Femur (tissue), 1 donor: ENCODE data around the gene COX20.
"Not testable (repeated sequence)": the region's sequence is repeated elsewhere in the genome, so short reads cannot be mapped to it uniquely, and the experiment has no call there.

ENCODE experiments used
- DNase-seq: peaks from one replicate; pipeline ENCODE4 v3.0.0-alpha.2; 2017

Gene COX20

GRCh38 chr1:244835276-244836134, at the start of gene COX20:
TSS of gene COX20 (plus strand) at chr1:244835658. CDS start at chr1:244835715, 57 bp downstream.
- peak; percentile 96 for DNase-seq

- DNase-seq, result no peak
These were observed 46.8 kb upstream of the COX20 start for GRCh38 chr1:244788493-244789275.

- DNase-seq, result no peak
These were observed 46.2 kb upstream of the COX20 start for GRCh38 chr1:244789276-244789580.

- DNase-seq, result no peak
These were observed 45.7 kb upstream of the COX20 start for GRCh38 chr1:244789731-244790130.

- DNase-seq, result no peak
These were observed 44.4 kb upstream of the COX20 start for GRCh38 chr1:244791061-244791460.

GRCh38 chr1:244792188-244792850, 43.1 kb upstream of the COX20 start:
- no peak for DNase-seq

- no peak for DNase-seq
These were observed 41.4 kb upstream of the COX20 start for GRCh38 chr1:244794071-244794470.

- not testable (repeated sequence) for DNase-seq
These were observed 40.9 kb upstream of the COX20 start for GRCh38 chr1:244794516-244794915.

GRCh38 chr1:244796719-244797406, 38.6 kb upstream of the COX20 start:
- DNase-seq, result peak; percentile 60

GRCh38 chr1:244800821-244801220, 34.6 kb upstream of the COX20 start:
- no peak for DNase-seq

GRCh38 chr1:244801246-244801645, 34.2 kb upstream of the COX20 start:
- no peak for DNase-seq

- DNase-seq, result no peak
These were observed 33.4 kb upstream of the COX20 start for GRCh38 chr1:244802041-244802440.

GRCh38 chr1:244802556-244803239, 32.8 kb upstream of the COX20 start:
- DNase-seq, result no peak

GRCh38 chr1:244804841-244805240, 30.6 kb upstream of the COX20 start:
- DNase-seq, result no peak

- no peak for DNase-seq
These were observed 28.3 kb upstream of the COX20 start for GRCh38 chr1:244807138-244807537.

GRCh38 chr1:244810221-244810620, 25.2 kb upstream of the COX20 start:
- DNase-seq, result no peak

GRCh38 chr1:244813327-244813726, 22.1 kb upstream of the COX20 start:
- no peak for DNase-seq

- no peak for DNase-seq
These were observed 19.8 kb upstream of the COX20 start for GRCh38 chr1:244815600-244816099.

GRCh38 chr1:244817415-244817894, 18.0 kb upstream of the COX20 start:
- no peak for DNase-seq

GRCh38 chr1:244820131-244820530, 15.3 kb upstream of the COX20 start:
- DNase-seq, result no peak

GRCh38 chr1:244821134-244821533, 14.3 kb upstream of the COX20 start:
- DNase-seq, result no peak

GRCh38 chr1:244822878-244823277, 12.6 kb upstream of the COX20 start:
- no peak for DNase-seq
